Lower leg skin (tissue), 4 donors: Measurements from ENCODE around the gene ZC3H14. TPM values are rescaled to one million over a fixed set of nuclear protein-coding genes. Genes with fewer than 3 reads are reported as not detected.

Experiments
- DNase-seq, 2 donors: peaks; one replicate each; pipeline ENCODE4 v3.0.0-alpha.2; 2019; ENCODE audit warnings: low spot score in 2 of 2
- H3K4me3 ChIP-seq: fragments of 200-600 bp; sonication (generic); 2 replicates; pipeline ENCODE4 v1.5.1; 2017; ENCODE audit warnings: mild to moderate bottlenecking, low read depth; ENCODE audit not compliant: poor library complexity, severe bottlenecking
- CTCF ChIP-seq, 3 donors: fragments of 450-650 bp; IDR thresholded peaks; one replicate each; pipeline ENCODE4 v1.5.1; 2016; ENCODE audit warnings: antibody characterized with exemption in 3 of 3, mild to moderate bottlenecking in 3 of 3, moderate library complexity in 2 of 3
- POLR2A ChIP-seq, 2 donors: fragments of 450-650 bp; IDR thresholded peaks; one replicate each; pipeline ENCODE4 v1.6.1; 2016 to 2017; ENCODE audit warnings: antibody characterized with exemption in 2 of 2, mild to moderate bottlenecking in 1 of 2, moderate library complexity in 1 of 2
- WGBS, 2 donors: methylation state at CpG; one replicate each; pipeline ENCODE4 v1.1.5; 2018; 5-methylcytosine and 5-hydroxymethylcytosine counted together
- intact Hi-C: fragments of 100-400 bp; cut with DNase I; formaldehyde crosslinking; loops from one replicate; pipeline ENCODE4 v1.15.0; 2023; ENCODE audit warnings: low total_unique reads
- total RNA-seq, 4 donors: library from RNA; depleted of rRNA; stranded (reverse); fragments of >200 nt; gene quantifications; one replicate each; pipeline ENCODE4 v1.1.0, GENCODE V29; 2016

ZC3H14 gene
- total RNA-seq, 4 donors from 2014 or later: 45.2 to 54.5 (median 51.4) TPM

GRCh38 chr14:88588081-88588480, 25.2 kb downstream of the ZC3H14 start:
- H3K4me3 ChIP-seq: no peak overlapping the region
- WGBS, 2 donors: 92 to 96% methylated on average over 5 of the region's 5 CpGs
- intact Hi-C loops: no loop called here
- TF ChIP-seq CTCF (IDR thresholded peaks at IDR 0.05) (no peak), POLR2A (IDR thresholded peaks at IDR 0.05) (no peak)
- no peak for DNase-seq

DNA sequence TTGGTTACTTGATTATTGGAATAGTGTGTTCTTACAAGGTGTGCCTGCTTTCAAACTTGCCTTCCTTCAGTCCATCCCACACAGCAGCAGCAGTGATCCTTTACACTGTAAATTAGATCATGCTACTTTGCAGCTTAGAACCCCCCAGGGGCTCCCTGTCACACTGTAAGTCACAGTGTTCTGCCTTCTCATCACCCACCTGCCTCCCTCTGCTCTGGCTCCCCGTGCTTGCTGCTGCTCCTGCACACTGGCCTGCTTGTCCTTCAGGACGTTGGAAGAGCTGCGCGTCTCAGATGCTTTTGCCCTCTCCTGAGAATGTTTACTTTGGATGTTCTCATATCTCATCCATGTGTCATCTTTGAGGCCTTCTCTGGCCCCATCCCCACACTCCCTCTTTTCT, 27.3 kb downstream of the ZC3H14 start:
- no peak overlapping the region for H3K4me3 ChIP-seq
- TF ChIP-seq POLR2A (IDR thresholded peaks at IDR 0.05) (no peak), CTCF (IDR thresholded peaks at IDR 0.05) (no peak)
- 80 to 90% methylated on average over 4 of the region's 4 CpGs for WGBS, 2 donors
- no peak for DNase-seq
- intact Hi-C loops: no loop called here

- intact Hi-C loops: no loop called here
- TF ChIP-seq CTCF (IDR thresholded peaks at IDR 0.05) (no peak), POLR2A (IDR thresholded peaks at IDR 0.05) (no peak)
- no peak overlapping the region for H3K4me3 ChIP-seq
- WGBS, 2 donors: 0 to 68% methylated on average over 1 of the region's 1 CpG
- DNase-seq: no peak
These were observed 29.2 kb downstream of the ZC3H14 start for GRCh38 chr14:88592031-88592430.

GRCh38 chr14:88597038-88597437, 34.2 kb downstream of the ZC3H14 start:
- DNase-seq: no peak
- no peak overlapping the region for H3K4me3 ChIP-seq
- WGBS, 2 donors: 90 to 91% methylated on average over 4 of the region's 4 CpGs
- intact Hi-C loops: no loop called here
- TF ChIP-seq CTCF (IDR thresholded peaks at IDR 0.05) (no peak), POLR2A (IDR thresholded peaks at IDR 0.05) (no peak)

GRCh38 chr14:88597601-88598000, 34.8 kb downstream of the ZC3H14 start:
- no peak overlapping the region for H3K4me3 ChIP-seq
- WGBS, 2 donors: 95 to 99% methylated on average over 4 of the region's 4 CpGs
- DNase-seq: no peak
- TF ChIP-seq POLR2A (IDR thresholded peaks at IDR 0.05) (no peak), CTCF (IDR thresholded peaks at IDR 0.05) (no peak)
- intact Hi-C loops: no loop called here

GRCh38 chr14:88598097-88598675, 35.3 kb downstream of the ZC3H14 start:
- intact Hi-C loops: no loop called here
- no peak overlapping the region for H3K4me3 ChIP-seq
- TF ChIP-seq CTCF (IDR thresholded peaks at IDR 0.05) (no peak), POLR2A (IDR thresholded peaks at IDR 0.05) (no peak)
- 88 to 89% methylated on average over 2 of the region's 2 CpGs for WGBS, 2 donors
- no peak for DNase-seq
